Loucy (cell line): ENCODE data around the gene NRG3.

Experiments
- EZH2phosphoT487 ChIP-seq: fragments of 200-600 bp; IDR thresholded peaks from 2 replicates; pipeline ENCODE4 v1.6.1; 2018; ENCODE audit warnings: antibody characterized with exemption, mild to moderate bottlenecking, moderate library complexity, borderline replicate concordance
- TF ChIP-seq, protein P1 (sequence below): fragments of 200-600 bp; sonication (generic); conservative IDR thresholded peaks from 2 replicates; pipeline ENCODE4 v1.5.1; 2014; ENCODE audit warnings: mild to moderate bottlenecking, antibody characterized with exemption, low read length

DNA sequence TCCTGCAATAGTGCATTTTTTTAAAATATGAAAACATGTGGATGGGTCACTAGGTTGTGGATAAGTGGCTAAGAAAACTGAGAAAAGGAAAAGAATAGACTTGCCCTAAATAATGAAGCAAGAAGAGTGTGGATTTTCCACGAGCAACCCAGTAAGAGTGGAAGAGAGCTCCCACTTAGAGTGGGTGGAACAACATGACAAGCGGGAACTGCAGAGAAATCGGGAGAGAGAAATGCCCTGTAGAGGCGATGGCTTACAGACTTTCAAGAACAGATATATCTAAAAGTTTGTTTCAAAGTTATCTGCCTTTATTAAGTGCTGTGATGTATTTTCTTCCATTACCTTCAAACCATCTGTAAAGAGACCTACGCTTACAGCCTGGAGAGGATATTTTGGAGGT is 26.1 kb upstream of the NRG3 start:
- TF ChIP-seq, protein P1, sequence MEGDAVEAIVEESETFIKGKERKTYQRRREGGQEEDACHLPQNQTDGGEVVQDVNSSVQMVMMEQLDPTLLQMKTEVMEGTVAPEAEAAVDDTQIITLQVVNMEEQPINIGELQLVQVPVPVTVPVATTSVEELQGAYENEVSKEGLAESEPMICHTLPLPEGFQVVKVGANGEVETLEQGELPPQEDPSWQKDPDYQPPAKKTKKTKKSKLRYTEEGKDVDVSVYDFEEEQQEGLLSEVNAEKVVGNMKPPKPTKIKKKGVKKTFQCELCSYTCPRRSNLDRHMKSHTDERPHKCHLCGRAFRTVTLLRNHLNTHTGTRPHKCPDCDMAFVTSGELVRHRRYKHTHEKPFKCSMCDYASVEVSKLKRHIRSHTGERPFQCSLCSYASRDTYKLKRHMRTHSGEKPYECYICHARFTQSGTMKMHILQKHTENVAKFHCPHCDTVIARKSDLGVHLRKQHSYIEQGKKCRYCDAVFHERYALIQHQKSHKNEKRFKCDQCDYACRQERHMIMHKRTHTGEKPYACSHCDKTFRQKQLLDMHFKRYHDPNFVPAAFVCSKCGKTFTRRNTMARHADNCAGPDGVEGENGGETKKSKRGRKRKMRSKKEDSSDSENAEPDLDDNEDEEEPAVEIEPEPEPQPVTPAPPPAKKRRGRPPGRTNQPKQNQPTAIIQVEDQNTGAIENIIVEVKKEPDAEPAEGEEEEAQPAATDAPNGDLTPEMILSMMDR: no peak
- TF ChIP-seq EZH2phosphoT487: no peak
